HG03571 (cell line): ENCODE measurements around the gene LRRC10B.

Experiments used
- ATAC-seq: cut with Tn5 transposase; IDR thresholded peaks from one replicate; pipeline ENCODE4 v1.9.1; 2021; ENCODE audit not compliant: unreplicated experiment

The LRRC10B gene

DNA sequence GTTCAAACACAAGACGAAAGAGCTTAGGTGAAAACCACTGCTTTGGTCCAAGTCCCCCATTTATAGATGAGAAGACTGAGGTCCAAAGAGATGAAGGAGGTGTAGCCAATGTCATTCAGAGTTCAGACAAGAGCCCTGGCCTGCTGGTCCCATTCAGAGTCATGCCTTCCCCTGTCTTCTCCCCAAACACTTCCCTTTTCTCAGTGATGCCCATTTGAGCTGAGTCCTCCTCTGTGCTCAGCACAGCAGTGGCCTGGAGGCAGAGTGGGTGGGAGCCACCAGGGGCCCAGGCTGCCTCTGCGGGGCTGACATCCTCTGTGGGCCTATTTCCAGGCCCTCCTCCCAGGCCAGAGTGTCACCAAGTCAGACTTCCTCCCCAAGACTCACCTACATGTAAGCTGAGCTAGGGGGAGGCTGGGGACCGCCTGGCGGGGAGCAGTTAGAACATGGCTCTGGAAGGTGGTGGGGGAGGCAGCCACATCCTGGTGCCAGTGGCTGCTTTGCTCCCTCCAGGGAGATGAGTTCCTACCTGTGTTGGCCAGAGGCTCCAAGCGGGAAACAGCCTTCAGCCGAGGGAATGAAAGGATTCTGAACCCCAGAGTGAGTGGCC lies 22.4 kb upstream of the LRRC10B start:
- no peak for ATAC-seq

DNA sequence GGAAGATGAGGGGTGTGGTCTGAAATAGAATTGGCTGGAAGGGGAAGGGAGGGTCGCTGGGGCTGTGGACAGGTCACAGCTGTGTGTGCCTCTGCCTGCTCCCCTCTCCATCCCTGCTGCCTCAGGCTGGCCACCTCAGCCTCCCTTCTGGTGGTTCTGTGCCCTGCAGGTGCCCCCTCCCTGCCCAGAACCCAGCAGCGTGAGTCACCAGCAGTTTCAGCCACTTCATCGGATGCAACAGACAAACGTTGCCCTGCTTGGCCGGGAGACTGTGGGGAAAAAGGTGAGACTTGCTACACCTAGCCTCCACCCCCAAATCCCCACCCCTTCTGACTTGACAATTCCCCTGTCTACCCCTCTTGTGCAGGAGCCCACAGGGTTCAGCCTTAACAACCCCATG lies 21.8 kb upstream of the LRRC10B start:
- no peak for ATAC-seq

DNA sequence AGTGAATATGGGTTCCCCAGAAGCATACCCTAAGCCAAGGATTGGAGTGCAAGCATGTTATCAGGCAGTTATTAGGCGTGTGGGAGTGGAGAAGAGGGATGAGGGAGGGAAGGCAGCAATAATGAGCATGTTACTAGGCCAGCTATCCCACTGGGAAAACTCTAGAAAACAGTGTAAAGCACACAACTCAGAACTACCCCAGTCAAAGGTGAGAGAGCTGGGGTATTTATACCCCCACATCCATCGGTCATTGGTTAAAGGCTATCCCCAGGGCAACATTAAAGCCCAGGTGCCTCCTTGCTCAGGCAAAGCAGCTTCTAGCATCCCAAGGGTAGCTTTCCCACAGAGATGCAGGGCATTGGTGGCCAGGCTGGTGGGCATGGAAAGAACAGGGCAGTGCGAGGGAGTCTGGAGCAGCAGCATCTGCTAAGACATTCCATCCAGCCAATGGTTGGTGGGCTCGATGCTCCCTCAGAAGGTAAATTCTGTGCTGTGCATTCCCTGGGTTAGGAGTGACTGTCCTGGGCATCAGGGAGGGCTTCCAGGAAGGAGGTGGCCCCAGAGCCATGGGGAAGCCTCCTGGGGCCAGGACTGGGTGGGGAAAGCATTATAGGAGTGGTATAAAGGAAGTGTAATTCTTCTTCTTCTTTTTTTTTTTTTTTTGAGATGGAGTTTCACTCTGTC lies 21.1 kb upstream of the LRRC10B start:
- no peak for ATAC-seq

DNA sequence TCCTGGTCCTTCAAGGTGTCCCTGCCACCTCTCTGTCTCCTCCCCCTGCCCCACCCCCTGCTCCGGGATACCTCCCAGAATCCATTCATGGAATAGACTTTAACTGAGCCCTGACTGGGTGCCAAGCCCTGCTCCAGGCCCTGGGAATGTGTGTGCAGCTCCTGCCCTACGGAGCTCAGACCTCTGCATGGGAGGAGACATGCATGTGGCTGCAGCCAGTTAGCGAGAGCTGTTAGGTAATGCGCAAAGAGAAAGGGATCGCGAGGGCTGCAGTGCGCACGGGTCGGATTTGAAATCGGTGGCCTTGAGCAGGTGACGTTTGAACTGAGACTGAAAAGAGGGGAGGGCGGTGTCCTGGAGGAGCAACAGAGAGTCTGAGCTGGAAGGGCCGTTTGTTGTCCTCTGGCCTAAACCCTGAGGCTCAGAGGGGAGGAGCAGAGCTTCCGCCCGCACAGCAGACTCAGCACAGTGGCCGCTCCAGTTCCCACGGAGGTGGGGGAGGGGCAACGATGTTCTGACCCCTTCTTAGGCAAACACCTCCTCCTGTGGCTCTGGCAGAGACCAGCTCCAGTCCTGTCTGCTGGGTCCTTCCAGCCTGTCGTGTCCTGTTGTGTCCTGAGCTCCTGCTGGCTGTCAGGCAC lies 19.8 kb upstream of the LRRC10B start:
- ATAC-seq, result no peak

DNA sequence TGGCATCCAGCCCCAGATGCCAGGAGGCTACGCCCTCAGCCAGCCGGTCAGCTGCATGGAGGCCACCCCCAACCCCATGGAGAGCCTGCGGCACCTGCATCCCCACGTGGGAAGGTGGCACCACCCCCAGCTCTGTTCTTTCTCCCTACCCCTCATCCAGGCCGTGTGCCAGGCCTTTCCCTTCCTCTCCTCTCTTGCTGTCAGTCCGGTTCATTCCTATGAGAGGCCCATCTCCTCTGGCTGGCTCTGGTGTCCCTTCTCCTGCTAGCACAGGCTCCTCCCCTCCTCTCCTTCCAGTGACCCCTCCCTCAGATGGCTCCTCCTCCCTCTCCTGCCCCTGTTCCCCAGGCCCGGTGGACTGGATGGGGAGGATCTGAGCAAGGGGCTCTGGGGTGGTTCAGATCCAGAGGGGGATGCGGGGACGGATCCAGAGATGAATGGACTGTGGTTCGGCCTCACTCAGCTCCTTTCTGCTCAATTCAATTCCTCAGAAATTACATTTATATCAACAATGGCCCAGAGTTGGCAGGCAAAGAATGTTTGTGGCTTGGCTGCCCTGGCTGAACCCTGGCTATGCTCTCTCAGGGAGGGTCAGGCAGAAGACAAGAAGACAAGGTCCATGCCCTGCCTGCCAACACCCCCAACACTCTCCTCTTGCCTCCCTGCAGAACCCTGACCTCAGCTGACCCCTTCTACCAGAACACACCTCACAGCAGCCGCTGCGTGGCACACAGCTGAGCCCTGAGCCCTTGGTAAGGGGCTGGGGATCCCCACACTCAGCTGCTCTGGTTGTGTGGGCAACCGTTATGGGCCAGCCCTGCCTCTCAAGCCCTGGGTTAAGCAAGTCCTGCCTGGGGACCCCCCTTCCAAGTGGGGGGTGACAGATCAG lies 18.5 kb upstream of the LRRC10B start:
- no peak for ATAC-seq

DNA sequence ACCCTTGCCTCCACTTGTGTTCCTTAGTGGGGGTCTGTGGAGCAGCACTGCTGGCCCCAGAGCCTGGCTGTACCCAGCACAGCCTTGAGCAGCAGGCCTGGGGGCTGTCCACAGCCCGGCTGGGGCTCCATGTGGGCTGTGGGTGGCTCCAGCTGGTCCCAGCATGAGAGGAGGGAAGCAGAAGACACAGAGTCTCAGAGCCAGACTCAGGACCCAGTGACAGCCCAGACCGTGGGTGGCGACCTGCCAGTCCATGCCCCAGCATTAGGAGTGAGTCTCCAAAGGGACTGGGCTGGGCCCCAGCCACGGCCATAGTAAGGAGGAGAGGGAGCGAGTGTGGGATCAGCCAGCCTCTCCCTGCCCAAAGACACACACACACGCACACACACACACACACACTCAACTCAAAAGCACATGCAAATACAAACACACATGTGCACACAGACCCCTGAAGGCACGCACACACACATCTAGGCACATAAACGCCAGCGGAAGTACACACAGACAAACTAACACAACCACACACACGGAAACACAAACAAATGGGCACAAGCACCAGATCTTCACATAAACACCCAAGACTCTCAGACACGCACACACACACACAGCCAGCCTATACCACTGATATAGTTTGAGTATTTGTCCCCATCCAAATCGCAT lies 16.7 kb upstream of the LRRC10B start:
- no peak for ATAC-seq

DNA sequence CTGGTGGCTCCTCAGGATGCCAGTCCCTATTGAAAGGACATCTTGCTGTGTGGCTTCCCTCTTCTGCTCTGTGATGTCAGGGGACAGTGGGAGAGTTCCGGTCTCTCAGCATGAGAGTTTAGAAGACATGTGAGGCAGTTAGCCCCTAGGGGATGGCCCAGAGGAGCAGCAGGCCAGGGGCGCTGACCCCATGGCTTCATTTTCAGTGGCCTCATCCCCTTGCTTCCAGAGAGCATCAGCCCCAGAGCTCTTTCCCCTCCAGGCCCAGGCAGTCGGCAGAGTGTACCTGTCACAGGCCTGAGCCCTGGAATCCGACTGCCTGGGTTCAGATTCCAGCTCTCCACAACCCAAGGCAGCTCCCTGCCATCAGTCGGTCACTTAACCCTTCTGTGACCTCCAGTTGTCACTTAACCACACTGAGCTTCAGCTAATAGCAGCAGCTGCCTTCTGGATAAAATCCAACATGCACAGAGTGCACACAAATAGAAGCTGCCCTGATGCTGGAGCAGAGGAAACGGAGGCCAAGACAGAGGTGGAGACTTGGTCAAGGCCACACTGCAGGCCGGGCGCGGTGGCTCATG lies 14.1 kb upstream of the LRRC10B start:
- no peak for ATAC-seq

DNA sequence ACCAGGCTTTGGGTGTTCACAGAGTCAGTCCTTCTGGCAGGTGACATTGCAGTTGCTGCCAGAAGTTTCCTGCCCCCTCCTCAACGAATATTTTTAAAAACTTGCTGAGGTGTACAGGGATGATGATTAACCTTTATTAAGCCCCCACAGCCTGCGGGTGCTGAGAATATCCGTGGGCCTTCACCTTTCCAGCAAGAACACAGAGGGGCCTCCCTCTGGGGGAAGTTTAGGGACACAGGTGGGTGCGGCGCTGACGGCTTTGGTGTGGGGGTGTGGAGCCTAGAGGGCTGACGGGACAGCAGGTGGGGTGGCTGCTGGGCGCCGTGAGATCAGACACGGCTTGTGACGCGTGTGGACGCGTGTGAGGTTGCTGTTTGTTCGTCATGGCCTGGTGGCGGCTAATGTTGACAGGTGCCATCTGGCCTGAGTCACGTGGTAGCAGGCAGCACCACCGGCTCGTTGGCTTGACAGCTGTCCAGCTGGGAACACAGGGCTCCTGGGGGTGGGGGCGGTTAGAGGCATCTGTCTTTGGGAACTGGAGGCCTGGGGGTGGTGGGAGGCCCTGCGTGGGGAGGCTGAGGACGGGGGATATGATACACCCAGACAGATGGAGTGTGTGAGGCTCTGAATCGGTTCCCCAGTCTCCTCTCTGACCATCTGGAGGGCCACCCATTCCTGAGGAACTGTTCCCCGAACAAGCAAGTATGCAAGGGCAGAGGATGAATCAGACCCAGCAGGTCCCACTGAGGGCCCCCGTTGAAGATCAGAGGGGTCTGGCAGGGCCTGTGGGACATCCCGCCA lies 12.5 kb upstream of the LRRC10B start:
- no peak for ATAC-seq

DNA sequence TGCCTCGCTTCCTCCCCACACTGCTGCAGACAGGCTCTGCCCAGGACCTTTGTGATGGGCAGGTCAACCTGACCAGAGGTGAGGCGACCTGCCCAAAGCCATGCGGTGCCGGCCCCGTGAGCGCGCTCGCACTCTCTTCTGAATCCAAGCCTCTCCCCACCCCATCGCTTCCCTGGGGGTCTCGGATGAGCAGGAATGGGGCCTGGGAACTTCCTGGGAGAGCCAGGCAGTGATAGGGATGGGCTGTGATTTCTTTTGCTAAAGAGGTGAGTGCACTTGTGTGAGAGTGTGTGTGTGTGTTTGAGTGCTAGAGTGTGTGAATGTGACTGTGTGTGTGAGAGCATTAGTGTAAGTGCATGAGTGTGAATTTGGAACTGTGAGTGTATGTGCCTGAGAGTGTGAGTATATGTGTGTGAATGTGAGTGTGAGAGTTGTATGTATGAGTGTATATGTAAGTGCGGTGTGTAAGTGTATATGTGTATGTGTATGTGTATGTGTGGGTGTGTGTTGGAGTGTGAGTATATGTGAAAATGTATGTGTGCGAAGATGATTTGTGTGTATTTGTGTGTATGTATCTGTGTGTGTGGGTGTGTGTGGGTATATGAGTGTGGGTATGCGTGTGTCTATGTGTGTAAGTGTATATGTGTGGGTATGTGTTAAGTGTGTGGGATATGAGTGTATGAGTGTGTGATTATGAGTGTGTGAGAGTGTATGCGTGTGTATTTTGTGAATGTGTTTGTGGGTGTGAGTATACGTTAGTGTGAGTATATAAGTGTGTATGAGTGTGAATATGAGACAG lies 11.7 kb upstream of the LRRC10B start:
- ATAC-seq, result no peak

DNA sequence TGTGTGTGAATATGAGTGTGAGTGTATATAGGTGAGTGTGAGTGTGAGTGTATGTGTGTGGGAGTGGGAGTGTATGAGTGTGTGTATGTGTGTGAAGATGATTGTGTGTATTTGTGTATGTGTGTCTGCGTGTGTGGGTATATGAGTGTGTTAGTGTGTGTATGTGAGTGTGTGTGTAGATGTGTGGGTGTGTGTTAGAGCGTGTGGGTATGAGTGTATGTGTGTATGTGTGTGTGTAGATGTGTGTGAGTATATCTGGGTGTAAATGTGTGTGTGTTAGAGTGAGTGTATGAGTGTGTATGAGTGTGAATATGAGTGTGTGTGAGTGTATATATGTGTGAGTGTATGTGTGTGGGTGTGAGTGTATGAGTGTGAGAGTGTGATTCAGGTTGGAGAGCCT lies 11.1 kb upstream of the LRRC10B start:
- no peak for ATAC-seq

DNA sequence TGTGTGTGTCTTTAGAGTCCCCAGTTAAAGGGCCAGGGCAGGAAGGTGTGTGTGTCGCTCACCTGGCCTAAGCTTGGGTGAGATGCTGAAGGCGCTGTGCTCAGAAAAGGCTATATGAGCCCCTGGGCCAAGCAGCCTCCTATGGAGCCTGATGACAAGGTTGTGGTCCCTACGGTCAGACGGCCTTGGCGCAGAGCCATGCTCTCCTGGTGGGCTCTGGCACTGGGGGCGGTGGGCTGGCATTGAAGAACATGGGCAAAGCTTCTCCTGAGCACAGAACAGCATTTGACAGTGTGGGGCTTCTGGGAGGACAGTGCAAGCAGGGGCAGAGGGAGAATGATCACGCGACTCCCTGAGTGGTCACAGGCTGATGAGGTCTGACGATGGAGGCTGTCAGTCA lies 10.7 kb upstream of the LRRC10B start:
- no peak for ATAC-seq

DNA sequence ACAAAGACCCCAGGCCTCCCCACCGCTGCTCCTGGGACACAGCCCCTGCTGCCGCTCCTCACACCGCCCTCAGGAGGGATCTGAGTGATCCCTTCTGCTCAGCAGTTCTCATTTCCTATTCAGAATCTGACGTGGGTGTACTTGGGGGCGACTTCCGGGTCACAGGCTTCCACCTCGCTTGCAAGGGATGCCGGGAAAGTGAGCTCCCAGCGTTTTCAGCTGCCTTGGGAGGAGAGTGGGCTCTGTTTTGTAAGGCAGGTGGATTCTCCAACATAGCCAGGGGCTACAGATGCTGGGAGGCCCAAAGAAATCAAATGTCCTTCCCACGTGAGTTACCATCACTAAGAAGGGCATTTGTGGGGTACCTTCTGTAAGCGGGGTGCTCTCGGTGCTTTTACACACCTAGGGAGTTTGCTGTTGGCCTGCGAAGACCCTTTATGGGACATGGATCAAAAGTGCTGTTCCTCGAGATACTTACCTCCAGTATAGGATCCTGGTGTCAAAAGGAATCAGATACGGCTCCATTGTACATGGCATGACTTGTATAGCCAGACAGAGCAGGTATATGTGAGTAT lies 9.7 kb upstream of the LRRC10B start:
- ATAC-seq, result no peak

DNA sequence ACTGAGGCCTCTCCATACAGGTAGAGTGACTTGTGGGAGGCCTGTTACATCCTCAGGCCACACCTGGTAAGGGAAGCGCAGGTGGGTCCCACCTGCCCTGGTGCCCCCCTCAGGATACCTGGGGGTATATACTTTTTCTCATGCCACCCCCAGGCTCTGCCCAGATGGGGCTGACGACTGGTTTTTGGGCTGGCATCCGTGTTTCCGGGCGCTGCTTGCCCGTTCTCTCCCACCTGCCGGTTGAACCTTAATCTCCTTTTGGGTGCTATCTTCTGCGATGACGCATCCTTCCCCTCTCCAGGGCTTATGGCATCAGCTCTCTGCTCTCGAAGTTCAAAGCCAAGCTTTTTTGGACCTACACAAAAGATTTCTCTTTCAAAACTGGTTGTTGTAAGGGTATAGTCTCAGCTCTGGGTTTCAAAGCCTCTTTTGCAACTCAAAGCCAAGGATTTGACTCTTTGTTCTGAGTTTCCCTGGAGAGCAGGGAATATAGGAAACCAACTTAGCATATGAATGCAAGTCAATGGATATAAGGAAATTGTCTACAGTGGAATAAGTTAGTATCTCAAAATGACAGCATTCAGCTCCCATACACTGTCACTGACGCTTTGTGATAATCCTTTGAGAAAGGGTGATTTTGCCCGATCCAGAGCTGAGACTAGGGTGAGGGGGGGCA lies 8.6 kb upstream of the LRRC10B start:
- no peak for ATAC-seq

DNA sequence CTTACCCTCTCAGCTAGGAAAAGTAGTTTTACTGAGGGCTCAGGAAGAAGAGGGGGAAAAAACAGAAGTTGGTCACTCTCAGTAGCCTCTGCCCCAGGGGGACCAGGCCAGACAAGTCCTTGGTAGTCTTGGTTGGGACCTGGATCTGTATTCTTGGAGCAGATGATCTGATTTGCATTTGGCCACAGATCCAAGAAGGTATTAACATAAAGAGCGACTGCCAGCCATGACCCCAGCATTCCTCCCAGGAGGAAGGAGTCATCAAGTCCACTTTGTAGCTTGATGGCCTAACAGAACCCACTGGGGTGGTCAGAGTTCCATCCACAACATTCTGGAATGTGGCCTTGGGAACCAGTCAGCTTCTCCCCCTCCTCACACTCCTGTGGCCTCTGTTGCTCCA lies 6.0 kb upstream of the LRRC10B start:
- ATAC-seq, result no peak

DNA sequence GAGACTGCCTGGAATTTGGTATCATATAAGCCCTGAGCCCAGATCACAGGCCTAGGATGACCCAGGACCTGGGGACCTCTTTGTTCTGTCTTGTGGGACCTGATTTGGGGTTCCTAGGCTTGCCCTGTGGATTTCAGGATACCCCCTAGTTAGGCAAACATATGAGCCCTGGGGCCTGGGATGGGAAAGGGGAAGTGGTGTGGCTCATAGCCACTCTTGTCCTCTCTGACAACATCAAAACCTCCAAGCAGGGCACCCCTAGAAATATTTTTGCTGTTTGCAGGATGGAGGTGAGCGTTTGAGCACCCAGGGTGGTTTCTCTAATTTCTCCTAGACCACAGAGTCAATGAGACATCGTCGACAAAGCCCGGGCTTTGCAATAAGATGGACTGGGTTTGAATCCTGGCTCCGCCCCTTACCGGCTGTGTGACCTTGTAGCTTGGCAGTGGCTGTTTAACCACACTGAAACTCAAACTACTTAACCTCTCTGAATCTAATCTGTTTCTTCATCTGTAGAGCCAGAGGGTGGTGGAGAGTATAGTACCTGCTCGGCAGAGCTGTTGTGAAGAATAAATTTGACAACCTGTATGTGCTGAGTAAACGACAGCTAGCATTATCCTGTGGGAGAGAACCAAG lies 5.3 kb upstream of the LRRC10B start:
- ATAC-seq, result no peak

DNA sequence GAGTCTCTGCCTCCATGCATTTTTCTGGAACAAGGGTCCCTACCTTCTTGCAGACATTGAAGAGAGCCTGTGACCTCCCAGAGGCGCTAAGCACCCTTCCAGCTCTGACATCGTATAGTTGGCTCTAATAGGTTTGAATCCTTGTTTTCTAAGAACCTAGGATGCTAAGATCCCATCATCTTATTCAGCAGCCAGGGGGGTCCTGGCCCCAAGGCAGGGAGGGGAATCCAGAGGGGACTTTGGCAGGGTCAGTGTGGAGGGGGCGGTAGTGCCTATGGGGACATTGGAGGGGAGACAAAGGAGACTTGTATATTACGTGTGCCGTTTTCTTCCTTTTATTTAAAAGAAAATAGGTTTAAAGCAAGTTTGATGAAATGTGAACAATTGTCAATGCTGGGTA lies 3.4 kb upstream of the LRRC10B start:
- ATAC-seq, result no peak

DNA sequence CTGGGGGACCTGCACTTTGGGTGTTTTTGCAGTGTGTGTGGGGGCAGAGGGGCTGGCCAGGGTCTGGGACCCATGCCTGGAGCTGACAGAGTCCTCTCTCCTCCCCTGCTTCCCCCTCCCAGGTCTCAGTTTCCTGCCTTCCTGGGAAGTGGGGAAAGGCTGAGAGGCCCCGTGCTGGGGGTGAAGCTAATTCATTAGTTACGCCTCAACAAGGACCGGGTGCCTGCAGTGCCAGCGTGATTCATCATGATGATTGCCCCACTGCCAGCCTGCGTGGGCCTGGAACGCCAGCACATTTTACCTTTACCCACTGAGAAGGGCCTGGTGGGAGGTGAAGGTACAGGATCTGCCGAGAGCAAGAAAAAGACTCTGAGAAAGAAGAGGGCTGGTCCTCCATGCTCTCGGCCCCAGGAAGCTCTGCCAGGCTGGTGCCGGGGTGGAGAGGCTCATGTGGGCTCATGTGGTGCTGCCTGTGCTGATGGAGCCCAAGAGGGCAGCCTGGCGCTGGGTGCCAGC lies 2.9 kb upstream of the LRRC10B start:
- ATAC-seq, result no peak
